IMR-90 (cell line): Measurements from ENCODE around the gene TAF1A. TPM values are rescaled to one million over a fixed set of nuclear protein-coding genes. Genes with fewer than 3 reads are reported as not detected.

Experiments used
- ATAC-seq: fragments of 200-7000 bp; cut with Tn5 transposase; 2 replicates; pipeline ENCODE4 v1.9.1; 2020; ENCODE audit warnings: low read depth, mild to moderate bottlenecking, moderate library complexity
- BruUV-seq: library from RNA; stranded (reverse); fragments of 400-500 nt; replicated peaks from 2 replicates; lab custom pipeline; 2021; lab: Mats Ljungman, UMichigan
- CTCF ChIA-PET: fragments of 300-600 bp; formaldehyde crosslinking; extraction: SDS; loops from one replicate; lab custom pipeline; 2021; ENCODE audit warnings: antibody characterized with exemption; lab: Yijun Ruan, JAX
- POLR2A ChIA-PET: fragments of 300-600 bp; sonication (Branson Sonifier 250); formaldehyde crosslinking; loops from one replicate; lab custom pipeline; 2022; ENCODE audit warnings: antibody characterized with exemption; ENCODE audit not compliant: unreplicated experiment; lab: Charles Lee
- DNase-seq: peaks from one replicate; pipeline ENCODE4 v3.0.0; 2013
- H2AFZ ChIP-seq: replicated peaks from 2 replicates; pipeline ENCODE3; 2013; ENCODE audit warnings: low read length, mild to moderate bottlenecking; ENCODE audit not compliant: poor library complexity
- H2AK5ac ChIP-seq: 2 replicates; pipeline ENCODE4 v1.6.1; 2013; ENCODE audit warnings: low read depth, low read length, inconsistent platforms
- H2AK9ac ChIP-seq: replicated peaks from 2 replicates; pipeline ENCODE3; 2013; ENCODE audit warnings: mild to moderate bottlenecking, low read depth, low read length, moderate library complexity; ENCODE audit not compliant: poor library complexity
- H2BK120ac ChIP-seq: 2 replicates; pipeline ENCODE4 v1.6.1; 2013; ENCODE audit warnings: low read depth, low read length, inconsistent platforms
- H2BK15ac ChIP-seq: 3 replicates; pipeline ENCODE4 v1.6.1; 2013; ENCODE audit warnings: low read depth, low read length, inconsistent platforms
- H2BK20ac ChIP-seq: 2 replicates; pipeline ENCODE4 v1.6.1; 2013; ENCODE audit warnings: low read depth, mild to moderate bottlenecking, inconsistent platforms, low read length, moderate library complexity
- H2BK5ac ChIP-seq: 2 replicates; pipeline ENCODE4 v1.6.1; 2013; ENCODE audit warnings: mild to moderate bottlenecking, low read depth, low read length, inconsistent platforms; ENCODE audit not compliant: poor library complexity, severe bottlenecking
- H3K14ac ChIP-seq: replicated peaks from 2 replicates; pipeline ENCODE4 v1.6.1; 2013; ENCODE audit warnings: low read depth, low read length, inconsistent platforms
- H3K18ac ChIP-seq: 2 replicates; pipeline ENCODE4 v1.6.1; 2013; ENCODE audit warnings: low read depth, low read length, control low read depth
- H3K23ac ChIP-seq: 2 replicates; pipeline ENCODE4 v1.6.1; 2013; ENCODE audit warnings: low read depth, low read length, inconsistent platforms
- H3K27ac ChIP-seq: 2 replicates; pipeline ENCODE4 v1.5.1; 2013; ENCODE audit warnings: mild to moderate bottlenecking, control low read depth, low read length; ENCODE audit not compliant: insufficient read depth
- H3K27me3 ChIP-seq: 2 replicates; pipeline ENCODE4 v1.6.1; 2013; ENCODE audit warnings: low read length; ENCODE audit not compliant: control insufficient read depth, insufficient read depth
- H3K36me3 ChIP-seq: 2 replicates; pipeline ENCODE4 v1.6.1; 2013; ENCODE audit warnings: low read length, mixed read lengths; ENCODE audit not compliant: control insufficient read depth, insufficient read depth
- H3K4ac ChIP-seq: 2 replicates; pipeline ENCODE4 v1.6.1; 2013; ENCODE audit warnings: low read depth, low read length, inconsistent platforms
- H3K4me1 ChIP-seq: 2 replicates; pipeline ENCODE4 v1.6.1; 2013; ENCODE audit warnings: low read length, mixed read lengths; ENCODE audit not compliant: control insufficient read depth, insufficient read depth
- H3K4me2 ChIP-seq: 2 replicates; pipeline ENCODE4 v1.6.1; 2013; ENCODE audit warnings: low read depth, mild to moderate bottlenecking, control low read depth, low read length, moderate library complexity
- H3K4me3 ChIP-seq: 2 replicates; pipeline ENCODE4 v1.5.1; 2013; ENCODE audit warnings: low read depth, mild to moderate bottlenecking, control low read depth, low read length, moderate library complexity; ENCODE audit not compliant: insufficient read depth
- H3K56ac ChIP-seq: 2 replicates; pipeline ENCODE4 v1.6.1; 2013; ENCODE audit warnings: low read length, inconsistent platforms; ENCODE audit not compliant: insufficient read depth; ENCODE audit errors: extremely low read depth
- H3K79me1 ChIP-seq, 2 experiments: 2 replicates each; pipeline ENCODE4 v1.6.1; 2013; ENCODE audit warnings: low read length in 2 of 2, inconsistent platforms in 1 of 2, low read depth in 1 of 2
- H3K9ac ChIP-seq: 2 replicates; pipeline ENCODE4 v1.6.1; 2013; ENCODE audit warnings: low read depth, low read length, control low read depth
- H3K9me1 ChIP-seq: 2 replicates; pipeline ENCODE4 v1.6.1; 2013; ENCODE audit warnings: low read length, inconsistent platforms; ENCODE audit not compliant: insufficient read depth
- H3K9me3 ChIP-seq: 2 replicates; pipeline ENCODE4 v1.6.1; 2013; ENCODE audit warnings: low read length; ENCODE audit not compliant: control insufficient read depth, insufficient read depth
- H4K20me1 ChIP-seq: 2 replicates; pipeline ENCODE4 v1.6.1; 2013; ENCODE audit warnings: low read length, inconsistent platforms; ENCODE audit not compliant: insufficient read depth
- H4K5ac ChIP-seq: 2 replicates; pipeline ENCODE4 v1.6.1; 2013; ENCODE audit warnings: mild to moderate bottlenecking, low read depth, low read length, control low read depth
- H4K8ac ChIP-seq, 2 experiments: 2 replicates each; pipeline ENCODE4 v1.6.1; 2013; ENCODE audit warnings: low read depth in 2 of 2, low read length in 2 of 2, control low read depth in 1 of 2, inconsistent platforms in 1 of 2
- H4K91ac ChIP-seq: 2 replicates; pipeline ENCODE4 v1.6.1; 2013; ENCODE audit warnings: low read depth, low read length, inconsistent platforms; ENCODE audit not compliant: insufficient read depth
- BHLHE40 ChIP-seq: fragments of 150-350 bp; IDR thresholded peaks from 2 replicates; pipeline ENCODE4 v1.6.1; 2016; ENCODE audit warnings: mild to moderate bottlenecking, low read depth, low read length
- CEBPB ChIP-seq: IDR thresholded peaks from 2 replicates; pipeline ENCODE4 v1.6.1; 2012; ENCODE audit warnings: low read depth, low read length, improper control_type of control experiment
- CHD1 ChIP-seq: IDR thresholded peaks from 2 replicates; pipeline ENCODE4 v1.6.1; 2012; ENCODE audit warnings: low read depth, low read length, improper control_type of control experiment
- FOS ChIP-seq: fragments of 150-350 bp; IDR thresholded peaks from 2 replicates; pipeline ENCODE4 v1.6.1; 2016; ENCODE audit warnings: low read depth, low read length
- MAFK ChIP-seq: IDR thresholded peaks from 2 replicates; pipeline ENCODE4 v1.6.1; 2012; ENCODE audit warnings: low read depth, low read length, improper control_type of control experiment
- MAZ ChIP-seq: IDR thresholded peaks from 2 replicates; pipeline ENCODE4 v1.6.1; 2012; ENCODE audit warnings: low read depth, mild to moderate bottlenecking, low read length, improper control_type of control experiment, moderate library complexity, borderline replicate concordance
- MXI1 ChIP-seq: IDR thresholded peaks from 2 replicates; pipeline ENCODE4 v1.6.1; 2012; ENCODE audit warnings: low read depth, mild to moderate bottlenecking, low read length, moderate library complexity, borderline replicate concordance
- NFE2L2 ChIP-seq: fragments of 150-350 bp; IDR thresholded peaks from 2 replicates; pipeline ENCODE4 v1.6.1; 2016; ENCODE audit warnings: low read depth, mild to moderate bottlenecking, low read length
- POLR2A ChIP-seq: IDR thresholded peaks from 2 replicates; pipeline ENCODE4 v1.6.1; 2012; ENCODE audit warnings: mild to moderate bottlenecking, low read depth, low read length
- RAD21 ChIP-seq: IDR thresholded peaks from 2 replicates; pipeline ENCODE4 v1.6.1; 2012; ENCODE audit warnings: low read length, improper control_type of control experiment
- RCOR1 ChIP-seq: IDR thresholded peaks from 2 replicates; pipeline ENCODE4 v1.6.1; 2012; ENCODE audit warnings: mild to moderate bottlenecking, low read length, improper control_type of control experiment; ENCODE audit not compliant: insufficient replicate concordance
- RFX5 ChIP-seq: IDR thresholded peaks from 2 replicates; pipeline ENCODE4 v1.8.0; 2012; ENCODE audit warnings: low read depth, mild to moderate bottlenecking, low read length, moderate library complexity
- SMC3 ChIP-seq: fragments of 150-350 bp; IDR thresholded peaks from 2 replicates; pipeline ENCODE4 v1.6.1; 2016; ENCODE audit warnings: low read depth, mild to moderate bottlenecking, antibody characterized with exemption, low read length, moderate library complexity
- WGBS, 2 experiments: methylation state at CpG; one replicate each; pipeline versions ENCODE4 v1.1.5 to v1.1.7; 2013; ENCODE audit warnings: missing lambda C conversion rate in 2 of 2; ENCODE audit not compliant: insufficient read length in 1 of 2; ENCODE audit errors: extremely low coverage in 2 of 2; 5-methylcytosine and 5-hydroxymethylcytosine counted together
- dilution Hi-C: fragments of 300-500 bp; cut with HindIII; formaldehyde crosslinking; loops from one replicate; pipeline ENCODE4 v1.14.3; 2018; ENCODE audit warnings: low sequenced_read_pairs; ENCODE audit not compliant: unreplicated experiment
- in situ Hi-C: fragments of 300-500 bp; cut with MboI; formaldehyde crosslinking; loops from 3 replicates; pipeline ENCODE4 v1.14.3; 2019; ENCODE audit warnings: low sequenced_read_pairs, inconsistent platforms, mixed read lengths
- intact Hi-C: fragments of 100-400 bp; cut with micrococcal nuclease; formaldehyde crosslinking; loops from 2 replicates; pipeline ENCODE4 v1.10.0; 2022
- polyA plus RNA-seq, 3 experiments: library from polyadenylated mRNA; depleted of rRNA; stranded (reverse); fragments of >200 nt; gene quantifications; 2 replicates each; pipeline ENCODE4 v1.2.3, GENCODE V29; 2012; ENCODE audit warnings: low replicate concordance in 1 of 3
- total RNA-seq: library from RNA; depleted of rRNA; stranded (reverse); fragments of >200 nt; gene quantifications from 2 replicates; pipeline ENCODE4 v1.2.3, GENCODE V29; 2012
- TF ChIP-seq, protein P1 (sequence below): fragments of 150-350 bp; IDR thresholded peaks from 2 replicates; pipeline ENCODE4 v1.6.1; 2016; ENCODE audit warnings: low read depth, mild to moderate bottlenecking, low read length, moderate library complexity, borderline replicate concordance
- TF ChIP-seq, protein P2 (sequence below): fragments of 150-350 bp; IDR thresholded peaks from 2 replicates; pipeline ENCODE4 v1.6.1; 2017; ENCODE audit warnings: mild to moderate bottlenecking, antibody characterized with exemption, low read length, low read depth
- TF ChIP-seq, protein P3 (sequence below): conservative IDR thresholded peaks from 2 replicates; pipeline ENCODE4 v1.5.1; 2012; ENCODE audit warnings: mild to moderate bottlenecking, low read depth, low read length, improper control_type of control experiment

The TAF1A gene
- total and polyA plus RNA-seq, 2 of the 4 experiments (the other 2 are of a cell fraction), result 3.8 to 5.4 TPM

DNA sequence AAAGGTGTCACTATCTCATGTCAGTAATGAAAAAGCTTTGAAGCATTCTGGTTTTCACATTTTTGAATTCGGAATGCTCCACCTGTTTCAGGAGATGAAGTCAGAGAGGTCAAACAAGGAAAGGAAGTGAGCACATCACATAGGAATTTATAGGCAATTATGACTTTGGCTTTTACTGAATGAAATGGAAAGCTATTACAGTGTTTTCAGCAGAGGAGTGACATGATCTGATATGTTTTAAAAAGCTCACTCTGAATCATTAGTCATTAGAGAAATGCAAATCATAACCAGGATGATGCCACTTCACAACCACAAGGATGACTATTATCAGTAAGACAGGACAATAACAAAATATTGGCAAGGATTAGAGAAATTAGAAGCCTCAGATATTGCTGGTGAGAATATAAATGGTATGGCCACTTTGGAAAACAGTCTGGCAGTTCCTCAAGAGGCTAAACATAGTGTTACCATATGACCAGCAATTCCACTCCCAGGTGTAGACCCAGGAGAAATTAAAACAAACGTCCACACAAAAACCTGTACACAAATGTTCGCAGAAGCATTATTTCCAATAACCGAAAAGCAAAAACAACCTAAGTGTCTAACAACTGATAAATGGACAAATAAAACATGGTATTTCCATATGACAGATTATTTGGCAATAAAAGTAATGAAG lies 7.5 kb downstream of the TAF1A start:
- Histone ChIP-seq H3K4me1 (no peaks in the 10 kb centered on the region; the same call in 1 of the 2 replicates), H3K4me2 (no peak overlapping the region; the same call in 1 of the 2 replicates), H4K20me1 (no peaks in the 10 kb centered on the region), H3K27ac (no peak overlapping the region), H3K9ac (no peak overlapping the region), H3K14ac (no peak overlapping the region), H3K9me1 (0 out of 2 replicates have a peak, but pooled peaks cover 2% of the 10 kb centered on the region), H3K23ac (no peak overlapping the region), H3K18ac (no peak overlapping the region), H3K79me1 (peaks cover 4 to 13% of the 10 kb centered on the region in 2 experiments), H2AFZ (no peak overlapping the region), H3K36me3 (0 out of 2 replicates have a peak, but pooled peaks cover 2% of the 10 kb centered on the region), H4K5ac (no peak overlapping the region), H3K4me3 (no peak overlapping the region), H2AK5ac (no peak overlapping the region), H2AK9ac (no peak overlapping the region), H3K4ac (no peak overlapping the region), H4K91ac (no peak overlapping the region), H2BK20ac (no peak overlapping the region), H3K56ac (no peak overlapping the region), H4K8ac (no peak overlapping the region), H2BK15ac (no peak overlapping the region), H3K9me3 (no peaks in the 10 kb centered on the region), H2BK120ac (no peak overlapping the region), H3K27me3 (no peaks in the 10 kb centered on the region), H2BK5ac (no peak overlapping the region)
- 57% methylated on average over 1 of the region's 4 CpGs; no CpG with 5 or more reads in 1 of the 2 experiments for WGBS, 2 experiments
- TF ChIP-seq BHLHE40, result no peak
- no peak for TF ChIP-seq MAFK
- TF ChIP-seq, protein P1, sequence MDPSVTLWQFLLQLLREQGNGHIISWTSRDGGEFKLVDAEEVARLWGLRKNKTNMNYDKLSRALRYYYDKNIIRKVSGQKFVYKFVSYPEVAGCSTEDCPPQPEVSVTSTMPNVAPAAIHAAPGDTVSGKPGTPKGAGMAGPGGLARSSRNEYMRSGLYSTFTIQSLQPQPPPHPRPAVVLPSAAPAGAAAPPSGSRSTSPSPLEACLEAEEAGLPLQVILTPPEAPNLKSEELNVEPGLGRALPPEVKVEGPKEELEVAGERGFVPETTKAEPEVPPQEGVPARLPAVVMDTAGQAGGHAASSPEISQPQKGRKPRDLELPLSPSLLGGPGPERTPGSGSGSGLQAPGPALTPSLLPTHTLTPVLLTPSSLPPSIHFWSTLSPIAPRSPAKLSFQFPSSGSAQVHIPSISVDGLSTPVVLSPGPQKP, result no peak
- no peak for TF ChIP-seq MXI1
- no peak for TF ChIP-seq RCOR1
- no peak for TF ChIP-seq POLR2A
- TF ChIP-seq, protein P2, sequence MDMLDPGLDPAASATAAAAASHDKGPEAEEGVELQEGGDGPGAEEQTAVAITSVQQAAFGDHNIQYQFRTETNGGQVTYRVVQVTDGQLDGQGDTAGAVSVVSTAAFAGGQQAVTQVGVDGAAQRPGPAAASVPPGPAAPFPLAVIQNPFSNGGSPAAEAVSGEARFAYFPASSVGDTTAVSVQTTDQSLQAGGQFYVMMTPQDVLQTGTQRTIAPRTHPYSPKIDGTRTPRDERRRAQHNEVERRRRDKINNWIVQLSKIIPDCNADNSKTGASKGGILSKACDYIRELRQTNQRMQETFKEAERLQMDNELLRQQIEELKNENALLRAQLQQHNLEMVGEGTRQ, result no peak
- TF ChIP-seq CHD1, result no peak
- no peak for TF ChIP-seq RAD21
- TF ChIP-seq FOS, result no peak
- TF ChIP-seq, protein P3, sequence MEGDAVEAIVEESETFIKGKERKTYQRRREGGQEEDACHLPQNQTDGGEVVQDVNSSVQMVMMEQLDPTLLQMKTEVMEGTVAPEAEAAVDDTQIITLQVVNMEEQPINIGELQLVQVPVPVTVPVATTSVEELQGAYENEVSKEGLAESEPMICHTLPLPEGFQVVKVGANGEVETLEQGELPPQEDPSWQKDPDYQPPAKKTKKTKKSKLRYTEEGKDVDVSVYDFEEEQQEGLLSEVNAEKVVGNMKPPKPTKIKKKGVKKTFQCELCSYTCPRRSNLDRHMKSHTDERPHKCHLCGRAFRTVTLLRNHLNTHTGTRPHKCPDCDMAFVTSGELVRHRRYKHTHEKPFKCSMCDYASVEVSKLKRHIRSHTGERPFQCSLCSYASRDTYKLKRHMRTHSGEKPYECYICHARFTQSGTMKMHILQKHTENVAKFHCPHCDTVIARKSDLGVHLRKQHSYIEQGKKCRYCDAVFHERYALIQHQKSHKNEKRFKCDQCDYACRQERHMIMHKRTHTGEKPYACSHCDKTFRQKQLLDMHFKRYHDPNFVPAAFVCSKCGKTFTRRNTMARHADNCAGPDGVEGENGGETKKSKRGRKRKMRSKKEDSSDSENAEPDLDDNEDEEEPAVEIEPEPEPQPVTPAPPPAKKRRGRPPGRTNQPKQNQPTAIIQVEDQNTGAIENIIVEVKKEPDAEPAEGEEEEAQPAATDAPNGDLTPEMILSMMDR, result no peak
- TF ChIP-seq SMC3, result no peak
- no peak for TF ChIP-seq MAZ
- TF ChIP-seq CEBPB, result no peak
- TF ChIP-seq RFX5, result no peak
- TF ChIP-seq NFE2L2, result no peak
- BruUV-seq, result no TSS peak
- in situ Hi-C loops, result no loop called here
- no peak for ATAC-seq
- CTCF ChIA-PET, result no interaction called here
- POLR2A ChIA-PET, result no interaction called here
- dilution Hi-C loops, result no loop called here
- intact Hi-C loops, result no loop called here
- DNase-seq, result peak; percentile 30
